Measurements from ENCODE around the gene VPREB3.

The VPREB3 gene

GRCh38 chr22:23789638-23790037 is 35.4 kb upstream of the VPREB3 start:
- peaks cover 13 to 15% of the 10 kb centered on the region in 2 experiments for H3K4me1 ChIP-seq (ENCODE audit: control insufficient read depth in 1 of 2, insufficient read depth in 1 of 2, low read depth in 1 of 2, low read length in 1 of 2)

GRCh38 chr22:23789121-23789520 is 34.9 kb upstream of the VPREB3 start:
- no peak overlapping the region for H3K27ac ChIP-seq
- peaks cover 25% of the 10 kb centered on the region for H3K36me3 ChIP-seq
- no peaks in the 10 kb centered on the region for H3K9me3 ChIP-seq
- H3K27me3 ChIP-seq, result no peaks in the 10 kb centered on the region
- H3K4me3 ChIP-seq (ENCODE audit: low read depth in 1 of 2, low read length in 1 of 2), result no peak overlapping the region
- H3K4me1 ChIP-seq (ENCODE audit: control insufficient read depth in 1 of 2, insufficient read depth in 1 of 2, low read depth in 1 of 2, low read length in 1 of 2), result peaks cover 13 to 15% of the 10 kb centered on the region in 2 experiments
- TF ChIP-seq CTCF (IDR thresholded peaks at IDR 0.05), result no peak

More at GRCh38 chr22:23789638-23790037, 35.4 kb upstream of the VPREB3 start:
- Histone ChIP-seq H3K27me3 (no peaks in the 10 kb centered on the region), H3K4me3 (ENCODE audit: low read depth in 1 of 2, low read length in 1 of 2) (no peak overlapping the region), H3K9me3 (no peaks in the 10 kb centered on the region), H3K27ac (no peak overlapping the region), H3K36me3 (peaks cover 29% of the 10 kb centered on the region)
- no peak for TF ChIP-seq CTCF (IDR thresholded peaks at IDR 0.05)

GRCh38 chr22:23787910-23788309 is 33.7 kb upstream of the VPREB3 start:
- Histone ChIP-seq H3K4me1 (ENCODE audit: control insufficient read depth in 1 of 2, insufficient read depth in 1 of 2, low read depth in 1 of 2, low read length in 1 of 2) (peaks cover 13 to 15% of the 10 kb centered on the region in 2 experiments), H3K27me3 (no peaks in the 10 kb centered on the region), H3K9me3 (no peaks in the 10 kb centered on the region), H3K4me3 (ENCODE audit: low read depth in 1 of 2, low read length in 1 of 2) (peak overlapping the region; percentile 69 to 95), H3K36me3 (peaks cover 14% of the 10 kb centered on the region), H3K27ac (peak overlapping the region; percentile 98)
- TF ChIP-seq CTCF (IDR thresholded peaks at IDR 0.05), result no peak

DNA sequence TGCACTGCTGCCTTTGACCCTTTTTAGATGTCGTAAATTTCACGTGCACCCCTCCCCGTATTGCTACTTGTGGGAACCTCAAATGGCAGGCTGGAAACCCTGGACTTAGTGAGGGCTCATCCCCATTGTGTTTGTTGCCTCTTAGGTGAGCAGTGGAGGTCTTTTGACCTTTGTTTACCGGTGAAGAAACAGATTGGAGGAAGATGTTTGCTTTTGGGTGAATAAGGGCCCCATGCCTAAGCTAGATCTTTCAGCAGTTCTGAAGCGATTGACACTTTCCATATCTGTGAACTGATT is 33.3 kb upstream of the VPREB3 start:
- no peak for TF ChIP-seq CTCF (IDR thresholded peaks at IDR 0.05)
- no peaks in the 10 kb centered on the region for H3K27me3 ChIP-seq
- peak overlapping the region; percentile 69 to 95 for H3K4me3 ChIP-seq (ENCODE audit: low read depth in 1 of 2, low read length in 1 of 2)
- peaks cover 13 to 15% of the 10 kb centered on the region in 2 experiments for H3K4me1 ChIP-seq (ENCODE audit: control insufficient read depth in 1 of 2, insufficient read depth in 1 of 2, low read depth in 1 of 2, low read length in 1 of 2)
- H3K36me3 ChIP-seq, result peaks cover 11% of the 10 kb centered on the region
- H3K9me3 ChIP-seq, result no peaks in the 10 kb centered on the region
- H3K27ac ChIP-seq, result peak overlapping the region; percentile 98

- Histone ChIP-seq H3K36me3 (peaks cover 6% of the 10 kb centered on the region), H3K9me3 (no peaks in the 10 kb centered on the region), H3K4me1 (ENCODE audit: control insufficient read depth in 1 of 2, insufficient read depth in 1 of 2, low read depth in 1 of 2, low read length in 1 of 2) (peaks cover 13 to 15% of the 10 kb centered on the region in 2 experiments), H3K4me3 (ENCODE audit: low read depth in 1 of 2, low read length in 1 of 2) (peak within 1 kb of the TSS; percentile 69 to 95), H3K27me3 (no peaks in the 10 kb centered on the region), H3K27ac (peak within 1 kb of the TSS; percentile 98)
- no peak for TF ChIP-seq CTCF (IDR thresholded peaks at IDR 0.05)
Measured at GRCh38 chr22:23786752-23787599, 32.8 kb upstream of the VPREB3 start, which contains the start of gene SMARCB1. TSS of gene SMARCB1 (plus strand) at chr22:23786966. CDS start at chr22:23787170, 204 bp downstream.

Measured in neutrophil (primary cell).